C4-2B (cell line): Measurements from ENCODE around the gene QRFP.

Source experiments
- H3K27ac ChIP-seq: fragments of 450-650 bp; 2 replicates; pipeline ENCODE4 v1.5.1; 2017
- CTCF ChIP-seq: fragments of 450-650 bp; conservative IDR thresholded peaks from 2 replicates; pipeline ENCODE4 v1.5.1; 2017; ENCODE audit warnings: mild to moderate bottlenecking
- ZFX ChIP-seq: fragments of 450-650 bp; IDR thresholded peaks from 2 replicates; pipeline ENCODE4 v1.6.1; 2017

Gene QRFP

GRCh38 chr9:130886981-130887380, 9.6 kb downstream of the QRFP start:
- no peak overlapping the region for H3K27ac ChIP-seq

GRCh38 chr9:130885484-130886375, 10.9 kb downstream of the QRFP start:
- TF ChIP-seq ZFX (no peak), CTCF (no peak)
- H3K27ac ChIP-seq, result no peak overlapping the region

More at GRCh38 chr9:130886981-130887380, 9.6 kb downstream of the QRFP start:
- no peak for TF ChIP-seq ZFX
- no peak for TF ChIP-seq CTCF

- H3K27ac ChIP-seq, result no peak overlapping the region
- TF ChIP-seq ZFX (no peak), CTCF (no peak)
These were observed 11.8 kb downstream of the QRFP start for GRCh38 chr9:130884542-130885483.

- TF ChIP-seq ZFX (no peak), CTCF (no peak)
- no peak overlapping the region for H3K27ac ChIP-seq
These were observed 12.5 kb downstream of the QRFP start for GRCh38 chr9:130884111-130884531.

GRCh38 chr9:130883479-130883878, 13.1 kb downstream of the QRFP start:
- H3K27ac ChIP-seq, result no peak overlapping the region
- TF ChIP-seq ZFX, result no peak
- TF ChIP-seq CTCF, result no peak

- TF ChIP-seq CTCF (no peak), ZFX (no peak)
- H3K27ac ChIP-seq, result no peak overlapping the region
These were observed 13.9 kb downstream of the QRFP start for GRCh38 chr9:130882696-130883225.

- H3K27ac ChIP-seq, result no peak overlapping the region
- TF ChIP-seq ZFX (no peak), CTCF (no peak)
These were observed 15.1 kb downstream of the QRFP start for GRCh38 chr9:130881516-130881915.
